Left ventricle myocardium superior (tissue), 1 donor: ENCODE results near the gene RFX2. TPM values are rescaled to one million over a fixed set of nuclear protein-coding genes. Genes with fewer than 3 reads are reported as not detected.
"Not testable (repeated sequence)": the region's sequence is repeated elsewhere in the genome, so short reads cannot be mapped to it uniquely, and the experiment has no call there.

Experiments used
- ATAC-seq: fragments of 200-7000 bp; cut with Tn5 transposase; one replicate; pipeline ENCODE4 v1.9.1; 2020; ENCODE audit warnings: mild to moderate bottlenecking, moderate library complexity
- DNase-seq: peaks from one replicate; pipeline ENCODE4 v3.0.0-alpha.2; 2020
- intact Hi-C: fragments of 100-400 bp; cut with micrococcal nuclease; formaldehyde crosslinking; loops from one replicate; pipeline ENCODE4 v1.11.0; 2022
- total RNA-seq: library from RNA; stranded (reverse); fragmentation: NEBNext Ultra II Directional; extraction: Animal tissue kit (Norgen Biotek cat#: 25700); gene quantifications from one replicate; pipeline ENCODE4 v1.2.1, GENCODE V29; 2021
- donor health status: DM: no; HTN: yes; CAD: no; lungs with severe emphysema.

The RFX2 gene
- total RNA-seq, 1 donor from 2014 or later, result 4.8 TPM

DNA sequence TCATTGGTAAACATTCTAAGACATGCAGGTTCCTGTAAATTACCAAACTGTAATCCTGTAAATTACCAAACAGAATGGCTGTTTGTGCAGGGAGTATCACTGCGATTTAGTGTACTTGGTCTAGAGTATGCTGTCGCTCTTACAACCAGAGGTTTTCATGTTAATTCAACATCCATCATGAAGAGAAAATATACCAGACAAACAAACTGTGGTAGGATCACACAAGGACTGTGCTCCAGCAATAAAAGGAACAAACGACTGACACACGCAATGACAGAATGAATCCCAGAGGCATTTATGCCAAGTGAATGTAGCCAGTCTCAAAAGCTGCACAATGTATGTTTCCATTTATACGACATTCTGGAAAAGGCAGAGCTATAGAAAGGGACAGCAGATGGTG is 31.2 kb downstream of the RFX2 start:
- intact Hi-C loops, result no loop called here
- ATAC-seq (no peak), DNase-seq (no peak)

DNA sequence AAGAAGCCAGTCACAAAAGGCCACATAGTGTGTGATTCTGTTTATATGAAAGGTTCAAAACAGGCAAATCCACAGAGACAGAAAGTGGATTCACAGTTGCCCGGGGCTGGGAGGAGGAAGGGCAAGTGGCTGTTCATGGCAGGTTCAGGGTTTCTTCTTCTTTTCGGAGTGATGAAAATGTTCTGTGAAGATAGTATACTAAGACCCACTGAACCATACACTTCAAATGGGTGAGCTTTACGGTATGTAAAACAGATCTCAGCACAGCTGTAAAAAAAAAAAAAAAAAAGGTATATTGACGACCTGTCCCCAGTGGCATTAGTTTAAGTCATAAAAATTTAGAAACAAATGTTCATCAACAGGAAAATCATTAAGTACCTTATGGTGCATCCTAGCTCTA is 32.2 kb downstream of the RFX2 start:
- DNase-seq (no peak), ATAC-seq (no peak)
- intact Hi-C loops, result no loop called here

DNA sequence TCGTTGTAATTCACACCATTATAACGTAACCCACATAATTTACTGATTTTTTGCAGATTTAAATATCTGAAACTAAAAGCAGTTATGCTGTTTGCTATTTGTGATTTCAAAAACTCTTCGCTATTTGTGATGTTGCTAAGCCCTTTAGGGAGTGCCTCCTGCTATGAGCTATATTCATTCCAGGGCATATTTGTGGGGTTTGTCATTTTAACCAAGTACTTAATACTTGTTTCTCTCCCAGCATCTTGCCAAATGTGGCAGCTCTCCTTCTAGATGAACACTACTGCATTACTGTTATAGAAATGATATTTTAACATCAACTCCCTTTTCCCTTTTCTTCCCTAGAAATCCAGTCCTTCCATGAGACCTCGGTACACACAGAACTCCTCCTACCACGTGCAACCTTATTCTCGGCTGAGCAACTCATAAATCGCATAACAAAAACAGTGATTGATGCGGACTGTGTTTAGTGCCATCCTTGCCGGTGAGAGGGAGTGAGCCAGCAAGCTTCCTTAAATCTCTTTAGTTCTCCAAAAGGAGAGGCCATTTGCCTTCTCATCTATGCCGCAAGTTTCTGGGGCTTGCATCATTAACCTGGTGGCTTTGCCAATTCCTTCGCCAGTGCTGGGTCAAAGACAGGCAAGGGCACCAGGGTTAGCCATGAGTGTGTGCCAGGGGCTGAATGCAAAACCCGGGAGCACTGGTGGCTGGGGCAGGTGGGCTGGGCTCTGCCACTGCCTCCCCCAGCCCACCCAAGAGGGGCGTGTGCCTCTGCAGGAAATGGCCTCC is 33.4 kb downstream of the RFX2 start:
- ATAC-seq (peak; percentile 31), DNase-seq (no peak)

GRCh38 chr19:6076291-6076665 is 34.0 kb downstream of the RFX2 start:
- DNase-seq (no peak), ATAC-seq (no peak)
- intact Hi-C loops, result no loop called here

More for the DNA sequence above, 33.4 kb downstream of the RFX2 start:
- intact Hi-C loops, result no loop called here

DNA sequence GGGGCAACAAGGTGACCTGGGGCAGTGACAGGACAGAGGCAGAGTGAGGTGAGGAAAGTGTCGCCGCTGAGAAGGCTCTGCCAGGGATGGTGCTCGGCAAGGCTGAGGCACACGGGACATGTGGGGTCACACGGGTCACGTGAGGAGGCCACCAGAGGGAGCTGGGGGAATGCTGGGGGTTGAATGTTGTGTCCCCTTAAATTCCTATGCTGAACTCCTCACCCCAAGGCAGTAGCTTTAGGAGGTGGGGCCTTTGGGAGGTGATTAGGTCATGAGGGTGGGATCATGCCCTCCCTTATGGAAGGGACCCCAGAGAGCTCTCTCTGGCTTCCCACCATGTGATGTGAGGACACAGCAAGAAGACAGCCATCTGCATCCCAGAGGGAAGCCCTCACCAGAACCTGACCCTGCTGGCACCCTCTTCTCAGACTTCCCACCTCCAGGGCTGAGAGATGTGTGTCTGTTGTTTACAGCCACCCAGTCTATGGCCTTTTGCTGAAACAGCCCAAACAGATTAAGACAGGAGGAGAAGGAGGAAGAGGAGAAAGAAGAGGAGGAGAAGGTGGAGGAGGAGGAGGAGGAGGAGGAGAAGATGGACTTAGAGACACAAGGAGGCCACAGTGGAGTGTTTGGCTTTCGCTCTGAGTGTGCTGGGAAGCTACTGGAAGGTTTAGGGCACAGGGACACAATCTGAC is 35.4 kb downstream of the RFX2 start:
- intact Hi-C loops, result no loop called here
- ATAC-seq (no peak), DNase-seq (no peak)

DNA sequence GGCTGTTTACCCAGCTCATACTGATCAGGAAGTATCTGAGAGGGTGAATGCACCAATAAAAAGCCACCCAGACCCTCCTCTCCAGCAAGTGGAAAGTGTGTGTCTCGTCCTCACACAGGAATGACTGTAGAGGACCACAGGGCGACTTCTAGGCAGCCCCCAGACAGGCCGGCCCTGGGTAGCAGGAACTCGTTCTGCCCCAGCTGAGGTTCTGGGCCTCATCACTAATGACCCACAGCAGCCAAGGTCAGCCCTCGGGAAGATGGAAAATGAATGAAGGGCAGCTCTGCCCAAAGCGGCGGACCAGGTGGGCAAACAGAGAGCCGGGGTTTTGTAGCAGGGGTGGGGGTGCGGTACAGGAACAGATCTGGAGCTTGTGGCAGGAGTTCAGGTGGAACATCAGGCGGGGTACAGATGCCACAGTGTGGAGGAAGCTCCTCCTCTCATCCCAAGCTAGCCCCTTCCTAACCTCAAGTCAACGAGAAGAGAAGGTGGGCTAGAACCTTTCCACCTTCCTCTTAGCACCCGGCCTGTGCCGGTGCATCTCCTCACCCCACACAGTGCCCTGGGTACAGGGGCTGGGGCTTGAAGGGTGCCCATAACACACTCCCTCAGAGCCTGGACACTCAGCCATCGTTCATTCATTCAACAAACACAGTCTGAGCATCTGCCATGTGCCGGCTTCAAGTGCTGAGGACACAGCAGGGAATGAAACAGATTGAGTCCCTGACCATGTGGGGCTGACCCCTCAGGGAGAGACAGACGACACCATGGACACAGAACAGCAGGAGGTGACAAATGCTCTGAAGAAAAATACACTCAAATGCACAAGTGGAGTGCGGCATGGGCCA is 36.2 kb downstream of the RFX2 start:
- no peak for DNase-seq
- ATAC-seq, result no peak
- intact Hi-C loops, result no loop called here

DNA sequence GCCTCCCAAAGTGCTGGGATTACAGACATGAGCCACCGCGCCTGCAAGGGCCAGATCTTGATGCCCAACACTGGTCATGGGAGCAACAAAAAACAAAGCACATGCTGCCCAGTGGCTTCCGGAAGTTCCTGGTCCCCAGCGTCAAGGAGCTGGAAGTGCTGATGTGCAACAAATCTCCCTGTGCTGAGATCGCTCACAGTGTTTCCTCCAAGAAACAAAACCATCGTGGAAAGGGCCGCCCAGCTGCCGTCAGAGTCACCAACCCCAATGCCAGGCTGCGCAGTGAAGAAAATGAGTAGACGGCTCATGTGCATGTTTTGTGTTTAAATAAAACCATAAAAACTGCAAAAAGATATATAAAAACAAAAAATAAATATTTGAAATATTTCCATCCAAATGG is 37.1 kb downstream of the RFX2 start:
- ATAC-seq, intact Hi-C loops: not testable (repeated sequence)

GRCh38 chr19:6071875-6072274 is 38.4 kb downstream of the RFX2 start:
- intact Hi-C loops, result no loop called here
- DNase-seq, result no peak
- no peak for ATAC-seq

More for the DNA sequence above, 37.1 kb downstream of the RFX2 start:
- DNase-seq, result not testable (repeated sequence)

- ATAC-seq, result no peak
- DNase-seq, result no peak
Observed at GRCh38 chr19:6070720-6071485, 39.4 kb downstream of the RFX2 start.

DNA sequence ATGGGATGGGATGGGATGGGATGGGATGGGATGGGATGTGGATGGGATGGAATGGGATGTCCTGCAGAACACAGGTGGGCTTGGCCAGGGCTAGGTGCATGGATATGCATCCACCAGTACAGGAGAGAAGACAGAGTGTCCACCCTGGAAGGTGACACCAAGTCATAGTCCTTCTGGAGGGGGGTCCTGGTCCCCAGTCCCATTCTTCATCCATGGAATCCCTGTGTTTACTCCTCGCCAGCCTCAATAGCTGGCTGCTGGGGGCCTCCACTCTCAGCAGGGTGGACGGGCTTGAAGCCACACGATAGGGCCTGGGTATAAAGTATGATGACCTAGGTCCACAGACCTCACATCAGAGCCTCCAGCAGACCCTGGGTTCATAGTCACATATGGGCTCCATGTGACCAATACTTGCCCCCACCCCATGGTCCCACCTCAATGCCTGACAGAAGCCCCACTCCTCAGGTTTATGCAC is 40.1 kb downstream of the RFX2 start:
- ATAC-seq (no peak), DNase-seq (no peak)
- intact Hi-C loops, result no loop called here

More at GRCh38 chr19:6070720-6071485, 39.4 kb downstream of the RFX2 start:
- intact Hi-C loops, result no loop called here

DNA sequence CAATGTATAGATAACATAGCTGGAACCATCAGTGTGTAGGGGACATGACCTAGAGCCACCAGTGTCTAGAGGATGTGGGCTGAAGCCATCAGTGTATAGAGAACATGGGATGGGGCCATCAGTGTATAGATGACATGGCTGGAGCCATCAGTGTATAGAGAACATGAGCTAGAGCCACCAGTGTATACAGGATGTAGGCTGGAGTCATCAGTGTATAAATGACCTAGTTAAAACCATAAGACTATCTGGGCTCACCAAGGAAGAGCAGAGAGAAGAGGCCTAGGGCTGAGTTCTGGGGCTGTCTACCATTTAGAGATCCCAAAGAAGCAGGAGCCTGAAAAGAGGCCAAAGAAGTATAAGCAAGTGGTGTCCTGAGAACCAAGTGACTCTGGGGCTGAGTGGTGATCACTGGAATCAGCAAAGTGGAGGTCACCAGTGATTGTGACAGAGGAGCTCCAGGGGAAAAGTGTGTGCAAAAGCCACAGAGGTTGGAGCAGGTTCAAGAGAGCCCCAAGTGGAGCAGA is 41.0 kb downstream of the RFX2 start:
- intact Hi-C loops, result no loop called here
- DNase-seq (no peak), ATAC-seq (no peak)

GRCh38 chr19:6068711-6069110 is 41.6 kb downstream of the RFX2 start:
- DNase-seq (no peak), ATAC-seq (no peak)
- intact Hi-C loops, result no loop called here

DNA sequence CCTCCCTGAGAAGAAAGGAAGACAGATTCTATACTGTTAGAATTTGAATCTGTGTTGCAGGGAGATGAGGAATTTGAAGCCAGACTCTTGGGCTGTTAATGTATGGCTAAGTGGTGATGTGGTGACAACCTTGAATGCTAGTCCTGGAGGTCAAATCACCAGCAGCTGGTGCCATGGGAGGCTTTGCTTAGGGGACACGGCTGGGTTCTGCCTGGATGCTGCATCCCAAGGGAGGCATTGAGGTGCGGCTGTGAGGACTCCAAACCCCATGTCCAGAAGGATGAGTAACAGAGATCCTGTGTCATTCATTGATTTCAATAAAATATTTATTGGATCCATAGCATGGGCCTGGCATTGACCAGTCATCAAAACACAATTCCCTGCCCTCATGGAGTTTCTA is 42.3 kb downstream of the RFX2 start:
- DNase-seq (no peak), ATAC-seq (no peak)
- intact Hi-C loops, result no loop called here

DNA sequence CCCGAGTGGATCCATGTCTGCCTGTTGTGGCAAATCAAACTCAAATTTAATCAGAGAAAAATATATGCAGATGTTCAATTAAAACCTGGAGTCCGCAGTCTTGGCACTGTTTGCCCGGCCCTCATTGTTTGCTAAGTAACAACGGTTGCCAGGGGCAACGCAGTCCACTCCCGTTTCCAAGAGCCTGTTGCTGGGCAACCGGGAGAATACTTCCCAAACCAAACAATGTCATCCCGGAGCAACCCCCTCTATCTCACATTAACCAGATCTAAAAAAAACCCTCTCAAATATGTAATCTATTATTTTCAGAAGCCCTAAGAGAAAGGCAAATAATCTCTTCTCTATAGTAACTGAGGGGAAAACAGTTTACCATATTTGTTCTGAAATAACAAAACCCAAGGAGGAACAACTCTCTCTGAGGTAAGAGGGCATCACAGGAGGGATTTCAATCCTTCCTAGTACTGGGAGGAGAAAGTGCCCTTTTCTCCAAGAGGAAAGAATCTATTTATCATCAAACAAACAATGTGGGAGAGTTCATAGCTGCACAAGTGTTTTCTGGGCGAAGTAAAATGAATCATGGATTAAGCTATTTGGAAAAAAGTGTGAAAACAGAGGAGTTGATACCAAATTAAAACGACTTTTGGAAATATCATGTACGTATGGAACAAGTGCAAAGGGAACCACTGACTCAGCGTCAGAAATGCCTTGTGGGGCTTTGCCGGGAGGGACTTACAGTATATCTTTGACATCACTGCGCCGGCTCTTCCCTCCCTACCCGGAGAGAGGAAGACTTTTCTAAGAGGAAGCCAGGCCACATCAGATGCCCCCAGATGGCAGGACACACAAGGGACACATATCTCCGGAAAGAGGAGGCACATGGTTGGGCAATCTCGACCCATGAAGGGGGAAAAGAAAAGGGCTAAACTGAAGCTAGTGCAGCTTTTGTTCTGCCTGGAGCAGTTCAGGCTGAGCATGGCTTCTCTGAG is 43.3 kb downstream of the RFX2 start:
- peak; percentile 96 for DNase-seq
- intact Hi-C loops, result no loop called here
- peak; percentile 89 for ATAC-seq

- ATAC-seq, result peak; percentile 71
- DNase-seq, result peak; percentile 66
- intact Hi-C loops, result no loop called here
Observed at GRCh38 chr19:6065685-6066374, 44.5 kb downstream of the RFX2 start.

DNA sequence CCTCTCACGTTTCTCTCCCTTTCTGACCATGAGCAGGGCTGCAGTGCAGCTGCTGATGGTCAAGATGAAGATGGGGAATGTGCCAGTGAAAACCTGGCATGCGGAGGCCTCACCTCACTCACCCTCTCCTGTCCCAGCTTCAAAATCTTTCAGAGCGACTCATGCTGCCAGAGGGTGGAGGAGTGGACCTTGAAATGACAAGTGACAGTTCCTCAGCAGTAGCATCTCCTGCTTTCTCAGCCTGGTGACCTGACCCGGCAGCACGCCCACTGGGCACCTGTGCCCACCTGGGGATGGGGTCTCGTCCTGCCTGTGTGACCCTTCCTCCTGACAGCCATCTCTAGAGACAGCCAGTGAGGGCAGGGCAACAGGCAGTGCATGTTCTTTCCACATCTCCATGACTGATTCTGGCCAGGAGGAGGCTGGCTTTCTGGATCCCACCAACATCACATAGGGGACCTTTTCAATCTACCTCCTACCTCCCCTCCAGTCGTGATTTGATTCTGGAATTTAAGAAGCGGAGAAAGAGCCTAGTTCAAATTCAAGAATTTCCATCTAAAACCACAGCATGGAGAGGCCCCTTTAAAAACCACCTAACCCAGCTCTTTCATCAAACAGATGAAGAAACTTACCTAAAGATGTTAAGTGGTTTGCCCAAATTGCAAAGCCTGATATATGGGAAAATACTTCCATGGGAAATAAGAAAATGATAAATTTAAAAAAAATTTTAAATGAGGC is 45.8 kb downstream of the RFX2 start:
- DNase-seq (no peak), ATAC-seq (no peak)
- intact Hi-C loops, result no loop called here
